HEK293 (cell line): Measurements from ENCODE around the gene KYAT1.

Experiments
- EGR2 ChIP-seq: fragments of 450-650 bp; formaldehyde crosslinking; IDR thresholded peaks from 2 replicates; pipeline ENCODE4 v1.5.1; 2016; ENCODE audit warnings: low read depth, missing biosample characterization, missing genetic modification characterization
- ELK4 ChIP-seq: IDR thresholded peaks from 2 replicates; pipeline ENCODE4 v1.6.1; 2011; ENCODE audit warnings: mild to moderate bottlenecking, low read depth, low read length, borderline replicate concordance
- FEZF1 ChIP-seq: fragments of 450-650 bp; formaldehyde crosslinking; IDR thresholded peaks from 2 replicates; pipeline ENCODE4 v1.5.1; 2016; ENCODE audit warnings: missing biosample characterization, missing genetic modification characterization
- GLIS1 ChIP-seq: fragments of 450-650 bp; formaldehyde crosslinking; IDR thresholded peaks from 2 replicates; pipeline ENCODE4 v1.5.1; 2016; ENCODE audit warnings: missing biosample characterization, missing genetic modification characterization
- GLIS2 ChIP-seq: fragments of 450-650 bp; formaldehyde crosslinking; IDR thresholded peaks from 2 replicates; pipeline ENCODE4 v1.5.1; 2016; ENCODE audit warnings: missing biosample characterization, missing genetic modification characterization
- HIC1 ChIP-seq: fragments of 450-650 bp; formaldehyde crosslinking; IDR thresholded peaks from 2 replicates; pipeline ENCODE4 v1.5.1; 2016; ENCODE audit warnings: missing biosample characterization, missing genetic modification characterization
- KLF1 ChIP-seq: fragments of 450-650 bp; formaldehyde crosslinking; IDR thresholded peaks from 2 replicates; pipeline ENCODE4 v1.5.1; 2016; ENCODE audit warnings: missing biosample characterization, missing genetic modification characterization
- KLF16 ChIP-seq: fragments of 450-650 bp; formaldehyde crosslinking; IDR thresholded peaks from 2 replicates; pipeline ENCODE4 v1.5.1; 2017; ENCODE audit warnings: missing biosample characterization, missing genetic modification characterization
- KLF8 ChIP-seq: fragments of 450-650 bp; formaldehyde crosslinking; IDR thresholded peaks from 2 replicates; pipeline ENCODE4 v1.5.1; 2016; ENCODE audit warnings: missing biosample characterization, missing genetic modification characterization
- PATZ1 ChIP-seq: fragments of 450-650 bp; formaldehyde crosslinking; IDR thresholded peaks from 2 replicates; pipeline ENCODE4 v1.5.1; 2016; ENCODE audit warnings: missing biosample characterization, missing genetic modification characterization
- RBAK ChIP-seq: fragments of 450-650 bp; formaldehyde crosslinking; IDR thresholded peaks from 2 replicates; pipeline ENCODE4 v1.5.1; 2016; ENCODE audit warnings: missing biosample characterization, missing genetic modification characterization
- SP2 ChIP-seq: fragments of 450-650 bp; formaldehyde crosslinking; IDR thresholded peaks from 2 replicates; pipeline ENCODE4 v1.5.1; 2016; ENCODE audit warnings: missing biosample characterization, missing genetic modification characterization
- SP3 ChIP-seq: fragments of 450-650 bp; formaldehyde crosslinking; IDR thresholded peaks from 2 replicates; pipeline ENCODE4 v1.5.1; 2016; ENCODE audit warnings: missing biosample characterization, missing genetic modification characterization
- ZBTB10 ChIP-seq: fragments of 450-650 bp; formaldehyde crosslinking; IDR thresholded peaks from 2 replicates; pipeline ENCODE4 v1.5.1; 2016; ENCODE audit warnings: missing biosample characterization, missing genetic modification characterization
- ZBTB21 ChIP-seq: fragments of 450-650 bp; formaldehyde crosslinking; IDR thresholded peaks from 2 replicates; pipeline ENCODE4 v1.5.1; 2017; ENCODE audit warnings: missing biosample characterization, missing genetic modification characterization
- ZBTB48 ChIP-seq: fragments of 450-650 bp; formaldehyde crosslinking; IDR thresholded peaks from 2 replicates; pipeline ENCODE4 v1.5.1; 2016; ENCODE audit warnings: missing biosample characterization, missing genetic modification characterization
- ZBTB6 ChIP-seq: fragments of 450-650 bp; formaldehyde crosslinking; IDR thresholded peaks from 2 replicates; pipeline ENCODE4 v1.5.1; 2017; ENCODE audit warnings: missing biosample characterization, missing genetic modification characterization
- ZEB2 ChIP-seq: fragments of 450-650 bp; formaldehyde crosslinking; IDR thresholded peaks from 2 replicates; pipeline ENCODE4 v1.5.1; 2016; ENCODE audit warnings: missing biosample characterization, missing genetic modification characterization
- ZFHX2 ChIP-seq: fragments of 450-650 bp; formaldehyde crosslinking; conservative IDR thresholded peaks from 2 replicates; pipeline ENCODE4 v1.5.1; 2016; ENCODE audit warnings: missing biosample characterization, missing genetic modification characterization
- ZNF155 ChIP-seq: fragments of 450-650 bp; formaldehyde crosslinking; IDR thresholded peaks from 2 replicates; pipeline ENCODE4 v1.5.1; 2016; ENCODE audit warnings: missing biosample characterization, missing genetic modification characterization
- ZNF19 ChIP-seq: fragments of 450-650 bp; formaldehyde crosslinking; IDR thresholded peaks from 2 replicates; pipeline ENCODE4; 2016; ENCODE audit warnings: missing biosample characterization, missing genetic modification characterization, low read depth
- ZNF211 ChIP-seq: fragments of 450-650 bp; formaldehyde crosslinking; IDR thresholded peaks from 2 replicates; pipeline ENCODE4 v1.5.1; 2016; ENCODE audit warnings: low read depth, missing biosample characterization, missing genetic modification characterization
- ZNF24 ChIP-seq: fragments of 450-650 bp; formaldehyde crosslinking; IDR thresholded peaks from 2 replicates; pipeline ENCODE4 v1.5.1; 2016; ENCODE audit warnings: missing biosample characterization, missing genetic modification characterization
- ZNF324 ChIP-seq: fragments of 450-650 bp; formaldehyde crosslinking; IDR thresholded peaks from 2 replicates; pipeline ENCODE4 v1.5.1; 2016; ENCODE audit warnings: missing biosample characterization, missing genetic modification characterization
- ZNF362 ChIP-seq: fragments of 450-650 bp; formaldehyde crosslinking; IDR thresholded peaks from 2 replicates; pipeline ENCODE4 v1.5.1; 2016; ENCODE audit warnings: missing biosample characterization, missing genetic modification characterization
- ZNF391 ChIP-seq: fragments of 450-650 bp; formaldehyde crosslinking; IDR thresholded peaks from 2 replicates; pipeline ENCODE4 v1.5.1; 2016; ENCODE audit warnings: low read depth, missing biosample characterization, missing genetic modification characterization, borderline replicate concordance
- ZNF416 ChIP-seq: fragments of 450-650 bp; formaldehyde crosslinking; IDR thresholded peaks from 2 replicates; pipeline ENCODE4 v1.5.1; 2016; ENCODE audit warnings: missing biosample characterization, missing genetic modification characterization
- ZNF585B ChIP-seq: fragments of 450-650 bp; formaldehyde crosslinking; IDR thresholded peaks from 2 replicates; pipeline ENCODE4 v1.5.1; 2016; ENCODE audit warnings: missing biosample characterization, missing genetic modification characterization
- ZNF629 ChIP-seq: fragments of 450-650 bp; formaldehyde crosslinking; IDR thresholded peaks from 2 replicates; pipeline ENCODE4 v1.5.1; 2017; ENCODE audit warnings: missing biosample characterization, missing genetic modification characterization
- ZNF677 ChIP-seq: fragments of 450-650 bp; IDR thresholded peaks from 2 replicates; pipeline ENCODE4 v1.5.0; 2018; ENCODE audit warnings: missing biosample characterization, mild to moderate bottlenecking, missing genetic modification characterization, moderate library complexity
- ZNF707 ChIP-seq: fragments of 450-650 bp; formaldehyde crosslinking; IDR thresholded peaks from 2 replicates; pipeline ENCODE4 v1.5.1; 2016; ENCODE audit warnings: missing biosample characterization, missing genetic modification characterization

KYAT1 gene

GRCh38 chr9:128881884-128882676 is at the start of gene KYAT1, which contains the start of gene LRRC8A (continued):
- TF ChIP-seq ELK4 (peak; percentile 77), ZNF391 (tag by site-specific recombination) (peak; percentile 80; the same call in 1 of the 2 replicates), ZNF629 (tag by site-specific recombination) (peak; percentile 88), ZBTB48 (tag by site-specific recombination) (peak; percentile 83), ZNF707 (tag by site-specific recombination) (no peak), ZBTB6 (tag by site-specific recombination) (no peak), RBAK (tag by site-specific recombination) (no peak), SP3 (tag by site-specific recombination) (peak; percentile 86), ZNF324 (tag by site-specific recombination) (peak; percentile 71; the same call in 1 of the 2 replicates), ZNF24 (peak; percentile 8; the same call in 1 of the 2 replicates), EGR2 (tag by site-specific recombination) (peak; percentile 46), ZNF362 (no peak), ZNF211 (tag by site-specific recombination) (no peak), KLF16 (tag by site-specific recombination) (peak; percentile 92), GLIS2 (tag by site-specific recombination) (peak; percentile 91), ZFHX2 (tag by site-specific recombination) (peak; percentile 66), ZBTB10 (peak; percentile 70), ZNF585B (no peak), ZNF416 (no peak), KLF8 (tag by site-specific recombination) (peak; percentile 68), GLIS1 (tag by site-specific recombination) (peak; percentile 88), KLF1 (tag by site-specific recombination) (peak; percentile 68), HIC1 (tag by site-specific recombination) (no peak; the same call in 1 of the 2 replicates), FEZF1 (tag by site-specific recombination) (0 out of 2 replicates have a peak, but pooled peaks have one; percentile 3), ZNF677 (peak; percentile 38; the same call in 1 of the 2 replicates), ZEB2 (tag by site-specific recombination) (peak; percentile 81), ZNF19 (tag by site-specific recombination) (no peak), PATZ1 (tag by site-specific recombination) (peak; percentile 66; the same call in 1 of the 2 replicates), ZNF155 (no peak), ZBTB21 (tag by site-specific recombination) (peak; percentile 86), SP2 (tag by site-specific recombination) (peak; percentile 88)
